Ovary (tissue), 3 donors: ENCODE results near the gene FLNB.

ENCODE experiments used
- POLR2A ChIP-seq: fragments of 450-650 bp; IDR thresholded peaks from one replicate; pipeline ENCODE4 v1.6.1; 2017; ENCODE audit warnings: antibody characterized with exemption, mild to moderate bottlenecking, moderate library complexity
- TF ChIP-seq, protein P1 (sequence below), 3 donors: fragments of 450-650 bp in 2 of 3; fragments of 200-600 bp in 1 of 3; IDR thresholded peaks; one replicate each; pipeline versions ENCODE4 v1.5.1 to v1.8.0; 2016 to 2022; ENCODE audit warnings: antibody characterized with exemption in 3 of 3, mild to moderate bottlenecking in 1 of 3
- donor health status: DM: no; HTN: no; CAD: no.

DNA sequence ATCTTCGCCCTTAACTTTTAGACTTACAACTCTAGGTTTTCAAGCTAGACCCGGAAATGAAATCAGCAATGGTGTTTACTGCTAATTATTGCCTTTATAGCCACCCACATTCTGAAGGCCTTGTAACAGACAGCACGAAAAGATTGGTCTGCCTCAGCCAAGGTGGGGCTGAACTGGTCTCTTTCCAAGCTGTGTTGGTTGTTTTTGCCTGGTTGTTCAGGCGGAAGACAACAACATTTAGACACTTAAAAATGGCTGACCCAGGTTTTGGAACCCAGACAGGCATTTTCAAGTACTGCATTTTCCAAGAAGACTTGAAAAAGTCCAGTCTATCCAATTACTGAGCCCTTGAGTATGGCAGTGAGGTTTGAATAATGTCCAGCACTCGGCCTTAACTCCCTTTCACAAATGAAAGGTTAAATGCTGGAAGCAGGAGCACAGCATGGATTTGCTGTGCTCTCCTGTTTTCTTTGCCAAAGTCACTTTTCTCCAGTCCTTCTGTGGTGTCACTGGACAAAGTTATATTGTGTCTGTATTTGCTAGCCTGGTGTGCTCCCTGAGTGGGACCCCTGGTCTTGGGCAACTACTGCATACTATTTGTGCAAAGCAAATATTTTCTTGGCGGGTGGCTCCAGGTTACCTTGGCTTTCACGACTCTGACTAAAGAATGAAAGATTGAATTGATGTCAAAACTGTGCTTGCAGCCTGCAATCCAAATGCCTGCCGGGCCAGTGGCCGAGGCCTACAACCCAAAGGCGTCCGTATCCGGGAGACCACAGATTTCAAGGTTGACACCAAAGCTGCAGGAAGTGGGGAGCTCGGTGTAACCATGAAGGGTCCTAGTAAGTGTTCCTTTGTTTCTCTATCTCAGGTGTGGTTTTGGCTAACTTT is 93.5 kb downstream of the FLNB start:
- TF ChIP-seq, protein P1, sequence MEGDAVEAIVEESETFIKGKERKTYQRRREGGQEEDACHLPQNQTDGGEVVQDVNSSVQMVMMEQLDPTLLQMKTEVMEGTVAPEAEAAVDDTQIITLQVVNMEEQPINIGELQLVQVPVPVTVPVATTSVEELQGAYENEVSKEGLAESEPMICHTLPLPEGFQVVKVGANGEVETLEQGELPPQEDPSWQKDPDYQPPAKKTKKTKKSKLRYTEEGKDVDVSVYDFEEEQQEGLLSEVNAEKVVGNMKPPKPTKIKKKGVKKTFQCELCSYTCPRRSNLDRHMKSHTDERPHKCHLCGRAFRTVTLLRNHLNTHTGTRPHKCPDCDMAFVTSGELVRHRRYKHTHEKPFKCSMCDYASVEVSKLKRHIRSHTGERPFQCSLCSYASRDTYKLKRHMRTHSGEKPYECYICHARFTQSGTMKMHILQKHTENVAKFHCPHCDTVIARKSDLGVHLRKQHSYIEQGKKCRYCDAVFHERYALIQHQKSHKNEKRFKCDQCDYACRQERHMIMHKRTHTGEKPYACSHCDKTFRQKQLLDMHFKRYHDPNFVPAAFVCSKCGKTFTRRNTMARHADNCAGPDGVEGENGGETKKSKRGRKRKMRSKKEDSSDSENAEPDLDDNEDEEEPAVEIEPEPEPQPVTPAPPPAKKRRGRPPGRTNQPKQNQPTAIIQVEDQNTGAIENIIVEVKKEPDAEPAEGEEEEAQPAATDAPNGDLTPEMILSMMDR (IDR thresholded peaks at IDR 0.05): no peak
- no peak for TF ChIP-seq POLR2A
